H1 (cell line): Measurements from ENCODE around the gene PWP1. TPM values are rescaled to one million over a fixed set of nuclear protein-coding genes. Genes with fewer than 3 reads are reported as not detected.

ENCODE experiments used
- CTCF ChIA-PET: fragments of 300-600 bp; sonication (Branson Sonifier 250); formaldehyde crosslinking; loops from one replicate; lab custom pipeline; 2021; ENCODE audit not compliant: partially characterized antibody; lab: Charles Lee
- POLR2A ChIA-PET: fragments of 300-600 bp; sonication (Branson Sonifier 250); formaldehyde crosslinking; loops from one replicate; lab custom pipeline; 2021; ENCODE audit warnings: inconsistent platforms; ENCODE audit not compliant: partially characterized antibody; lab: Charles Lee
- DNase-seq, 2 experiments: peaks; one replicate each; pipeline versions ENCODE4 v3.0.0 to v3.0.0-alpha.2; 2010 to 2022; ENCODE audit warnings: low spot score in 2 of 2, low read depth in 1 of 2, mixed read lengths in 1 of 2
- FAIRE-seq: peaks from 2 replicates; lab custom pipeline; 2011; peaks lifted over from hg19 to GRCh38; lab: Jason Lieb, UNC
- H2AFZ ChIP-seq: 2 replicates; pipeline ENCODE4 v1.8.1; 2012; ENCODE audit warnings: low read length, inconsistent platforms
- H2AK5ac ChIP-seq: 2 replicates; pipeline ENCODE4 v1.6.1; 2013; ENCODE audit warnings: low read depth, low read length
- H2BK120ac ChIP-seq: replicated peaks from 2 replicates; pipeline ENCODE3; 2013; ENCODE audit warnings: low read depth, low read length, inconsistent platforms
- H2BK12ac ChIP-seq: 2 replicates; pipeline ENCODE4 v1.6.1; 2013; ENCODE audit warnings: low read depth, low read length
- H2BK15ac ChIP-seq: 2 replicates; pipeline ENCODE4 v1.6.1; 2013; ENCODE audit warnings: low read length
- H2BK20ac ChIP-seq: 2 replicates; pipeline ENCODE4 v1.6.1; 2013; ENCODE audit warnings: low read length
- H2BK5ac ChIP-seq: 2 replicates; pipeline ENCODE4 v1.6.1; 2013; ENCODE audit warnings: low read depth, low read length
- H3K14ac ChIP-seq: 2 replicates; pipeline ENCODE4 v1.6.1; 2013; ENCODE audit warnings: inconsistent platforms; ENCODE audit not compliant: insufficient read length
- H3K18ac ChIP-seq: 2 replicates; pipeline ENCODE4 v1.6.1; 2013; ENCODE audit warnings: low read length; ENCODE audit errors: extremely low read depth
- H3K23ac ChIP-seq: 2 replicates; pipeline ENCODE4 v1.6.1; 2013; ENCODE audit warnings: inconsistent platforms; ENCODE audit not compliant: insufficient read length
- H3K23me2 ChIP-seq: 2 replicates; pipeline ENCODE4 v1.6.1; 2013; ENCODE audit warnings: low read depth, low read length
- H3K27ac ChIP-seq: 2 replicates; pipeline ENCODE4 v1.6.1; 2011; ENCODE audit warnings: low read depth, low read length, inconsistent platforms
- H3K27me3 ChIP-seq, 4 experiments: replicated peaks in 1 of 4; 1 replicate in 1 of 4; 2 replicates in 3 of 4; pipeline versions ENCODE4 v1.6.1 to v1.8.1; 2011 to 2013; ENCODE audit warnings: low read length in 3 of 4, mild to moderate bottlenecking in 3 of 4, inconsistent platforms in 2 of 4, mixed read lengths in 2 of 4, moderate library complexity in 1 of 4; ENCODE audit not compliant: control insufficient read depth in 3 of 4, insufficient read depth in 3 of 4; ENCODE audit errors: extremely low read depth in 1 of 4
- H3K36me3 ChIP-seq, 4 experiments: 2 replicates each; pipeline versions ENCODE4 v1.6.1 to v1.8.1; 2011 to 2013; ENCODE audit warnings: mild to moderate bottlenecking in 4 of 4, low read length in 3 of 4, moderate library complexity in 2 of 4, control low read depth in 1 of 4, inconsistent platforms in 1 of 4; ENCODE audit not compliant: insufficient read depth in 4 of 4, control insufficient read depth in 2 of 4
- H3K4ac ChIP-seq: replicated peaks from 2 replicates; pipeline ENCODE3; 2013; ENCODE audit warnings: low read length, low read depth, mixed read lengths, inconsistent platforms; ENCODE audit not compliant: insufficient read length
- H3K4me1 ChIP-seq, 4 experiments: replicated peaks in 1 of 4; 1 replicate in 1 of 4; 2 replicates in 3 of 4; pipeline versions ENCODE4 v1.6.1 to v1.8.1; 2011 to 2013; ENCODE audit warnings: low read length in 3 of 4, inconsistent platforms in 2 of 4, mixed read lengths in 1 of 4; ENCODE audit not compliant: insufficient read depth in 4 of 4, control insufficient read depth in 3 of 4
- H3K4me2 ChIP-seq, 2 experiments: 2 replicates each; pipeline versions ENCODE4 v1.6.1 to v1.8.1; 2011 to 2013; ENCODE audit warnings: low read depth in 2 of 2, low read length in 2 of 2, control low read depth in 1 of 2, inconsistent platforms in 1 of 2, mild to moderate bottlenecking in 1 of 2; ENCODE audit not compliant: insufficient read depth in 1 of 2
- H3K4me3 ChIP-seq, 4 experiments: fragments of 200-600, 300-600 bp in 1 of 4; sonication (generic), shearing (Covaris generic), sonication (Bioruptor Twin) in 1 of 4; 2 replicates each; pipeline versions ENCODE4 v1.5.1 to v1.8.1; 2011 to 2016; ENCODE audit warnings: low read length in 4 of 4, low read depth in 3 of 4, control low read depth in 2 of 4, inconsistent platforms in 2 of 4, mild to moderate bottlenecking in 2 of 4, mixed read lengths in 1 of 4, moderate library complexity in 1 of 4; ENCODE audit not compliant: insufficient read depth in 2 of 4; ENCODE audit errors: extremely low read depth in 1 of 4
- H3K56ac ChIP-seq: replicated peaks from 2 replicates; pipeline ENCODE3; 2013; ENCODE audit warnings: low read depth, mild to moderate bottlenecking, mixed read lengths, low read length, inconsistent platforms; ENCODE audit not compliant: insufficient read length
- H3K79me1 ChIP-seq: 2 replicates; pipeline ENCODE4 v1.6.1; 2013; ENCODE audit warnings: low read depth, low read length, control low read depth
- H3K79me2 ChIP-seq, 2 experiments: 2 replicates each; pipeline versions ENCODE4 v1.6.1 to v1.8.1; 2012 to 2013; ENCODE audit warnings: low read length in 2 of 2, mild to moderate bottlenecking in 2 of 2, inconsistent platforms in 1 of 2; ENCODE audit not compliant: insufficient read depth in 2 of 2, control insufficient read depth in 1 of 2
- H3K9ac ChIP-seq, 4 experiments: replicated peaks in 1 of 4; 1 replicate in 1 of 4; 2 replicates in 3 of 4; pipeline versions ENCODE4 v1.6.1 to v1.8.1; 2011 to 2013; ENCODE audit warnings: low read depth in 3 of 4, low read length in 3 of 4, control low read depth in 2 of 4, mild to moderate bottlenecking in 2 of 4, moderate library complexity in 2 of 4, inconsistent platforms in 1 of 4; ENCODE audit errors: extremely low read depth in 1 of 4
- H3K9me3 ChIP-seq, 2 experiments: 2 replicates each; pipeline versions ENCODE4 v1.6.1 to v1.8.1; 2012 to 2013; ENCODE audit warnings: mild to moderate bottlenecking in 2 of 2, moderate library complexity in 2 of 2, control low read depth in 1 of 2, inconsistent platforms in 1 of 2, low read depth in 1 of 2, low read length in 1 of 2, mixed read lengths in 1 of 2; ENCODE audit not compliant: insufficient read depth in 2 of 2
- H4K20me1 ChIP-seq, 2 experiments: replicated peaks in 1 of 2; 2 replicates each; pipeline versions ENCODE3 to v1.8.1; 2011 to 2013; ENCODE audit warnings: inconsistent platforms in 2 of 2, low read length in 2 of 2, mild to moderate bottlenecking in 1 of 2; ENCODE audit not compliant: insufficient read depth in 2 of 2, control insufficient read depth in 1 of 2
- H4K5ac ChIP-seq: 2 replicates; pipeline ENCODE4 v1.6.1; 2013; ENCODE audit warnings: low read length, low read depth, mixed read lengths, inconsistent platforms; ENCODE audit not compliant: insufficient read length
- H4K8ac ChIP-seq: 2 replicates; pipeline ENCODE4 v1.8.0; 2013; ENCODE audit warnings: mild to moderate bottlenecking, moderate library complexity, low read length, inconsistent platforms; ENCODE audit not compliant: insufficient read depth; ENCODE audit errors: extremely low read depth
- H4K91ac ChIP-seq: replicated peaks from 2 replicates; pipeline ENCODE3; 2013; ENCODE audit warnings: low read length, mixed read lengths, inconsistent platforms; ENCODE audit not compliant: insufficient read length
- BRCA1 ChIP-seq: IDR thresholded peaks from 2 replicates; pipeline ENCODE4 v1.6.1; 2012; ENCODE audit warnings: low read depth, low read length, improper control_type of control experiment
- CHD1 ChIP-seq: IDR thresholded peaks from 2 replicates; pipeline ENCODE4 v1.6.1; 2012; ENCODE audit warnings: low read depth, low read length, improper control_type of control experiment
- CREB1 ChIP-seq: IDR thresholded peaks from 2 replicates; pipeline ENCODE4 v1.6.1; 2012; ENCODE audit warnings: inconsistent platforms
- EGR1 ChIP-seq: IDR thresholded peaks from 2 replicates; pipeline ENCODE4 v1.6.1; 2011; ENCODE audit warnings: low read depth, low read length, borderline replicate concordance
- NRF1 ChIP-seq: IDR thresholded peaks from 2 replicates; pipeline ENCODE4 v1.6.1; 2011; ENCODE audit warnings: mild to moderate bottlenecking, low read depth, low read length, improper control_type of control experiment
- POU5F1 ChIP-seq: IDR thresholded peaks from 2 replicates; pipeline ENCODE4 v1.6.1; 2011; ENCODE audit warnings: low read depth, mild to moderate bottlenecking, low read length, moderate library complexity
- RNF2 ChIP-seq: fragments of 200-900, 300-1000 bp; sonication (generic); IDR thresholded peaks from 2 replicates; pipeline ENCODE4 v1.7.1; 2016; ENCODE audit warnings: borderline replicate concordance, low read depth, mild to moderate bottlenecking, antibody characterized with exemption, low read length; ENCODE audit not compliant: poor library complexity, severe bottlenecking; ENCODE audit errors: missing control alignments
- SAP30 ChIP-seq: fragments of 300-600 bp; sonication (generic); IDR thresholded peaks from 2 replicates; pipeline ENCODE4 v1.7.1; 2012; ENCODE audit warnings: low read length, moderate library complexity, mild to moderate bottlenecking, inconsistent platforms; ENCODE audit not compliant: insufficient read depth, insufficient replicate concordance
- TEAD4 ChIP-seq: IDR thresholded peaks from 2 replicates; pipeline ENCODE4 v1.6.1; 2012; ENCODE audit warnings: low read depth, low read length, inconsistent platforms, mixed read lengths
- WGBS, 2 experiments: shearing (Covaris generic) in 1 of 2; methylation state at CpG; one replicate each; pipeline versions ENCODE4 v1.1.6 to v1.1.7; 2013 to 2015; ENCODE audit warnings: low lambda C conversion rate in 2 of 2, mixed read lengths in 2 of 2, inconsistent platforms in 1 of 2, low coverage in 1 of 2, missing lambda C conversion rate in 1 of 2; ENCODE audit not compliant: insufficient replicate concordance in 2 of 2, insufficient coverage in 1 of 2, insufficient read length in 1 of 2; ENCODE audit errors: extremely low coverage in 1 of 2, missing lambda C conversion rate in 1 of 2; 5-methylcytosine and 5-hydroxymethylcytosine counted together
- polyA plus RNA-seq, 7 experiments: library from polyadenylated mRNA; depleted of rRNA in 3 of 7; stranded (reverse) in 5 of 7; unstranded in 2 of 7; fragments of >200 nt in 5 of 7; fragments of 200-250 nt in 2 of 7; gene quantifications; 1 replicate in 5 of 7; 2 replicates in 1 of 7; 4 replicates in 1 of 7; pipeline versions ENCODE4 v1.2.1 to v1.2.3, GENCODE V29; 2011 to 2013; ENCODE audit warnings: missing spikeins in 2 of 7, mixed read lengths in 2 of 7
- total RNA-seq: library from RNA; stranded (reverse); fragmentation: NEBNext Ultra II Directional; extraction: Animal tissue kit (Norgen Biotek cat#: 25700); gene quantifications from 2 replicates; pipeline ENCODE4 v1.2.1, GENCODE V29; 2021

PWP1 gene
- total and polyA plus RNA-seq, 2 of the 8 experiments (the other 6 are each of a cell fraction or from before 2014, with no cell fraction given): 57.8 to 78.5 TPM

DNA sequence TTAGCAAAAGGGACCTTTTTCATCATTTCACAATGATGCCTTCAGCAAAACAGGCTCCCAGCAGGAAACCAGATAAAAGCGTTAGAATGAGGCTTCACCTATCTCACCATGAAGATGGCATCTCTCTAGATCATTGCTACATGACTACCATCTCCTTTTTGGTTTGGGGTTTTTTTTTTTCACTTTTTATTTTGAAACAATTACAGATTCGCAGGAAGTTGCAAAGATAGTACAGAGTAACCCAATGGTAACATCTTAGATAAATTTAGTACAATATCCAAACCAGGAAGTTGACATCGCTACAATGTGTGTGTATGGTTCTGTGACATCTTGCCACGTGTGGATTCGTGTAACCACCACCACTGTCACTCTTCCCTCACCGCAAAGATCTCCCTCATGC, 22.3 kb upstream of the PWP1 start:
- Histone ChIP-seq H2BK5ac (no peak overlapping the region), H3K9ac (no peak overlapping the region; a peak in 1 of 7 replicates), H3K27me3 (no peaks in the 10 kb centered on the region), H3K27ac (no peak overlapping the region), H3K79me2 (no peaks in the 10 kb centered on the region), H4K8ac (no peak overlapping the region), H2BK15ac (no peak overlapping the region), H2BK12ac (no peak overlapping the region), H4K91ac (no peak overlapping the region), H3K14ac (no peak overlapping the region), H3K9me3 (no peaks in the 10 kb centered on the region), H3K4ac (no peak overlapping the region), H3K4me1 (peaks cover 0 to 18% (median 6%) of the 10 kb centered on the region in 4 experiments; a peak in 5 of 7 replicates), H3K4me2 (no peak overlapping the region), H3K56ac (no peak overlapping the region), H3K4me3 (no peak overlapping the region), H2AK5ac (no peak overlapping the region), H3K23ac (no peak overlapping the region), H2BK120ac (no peak overlapping the region), H4K20me1 (no peaks in the 10 kb centered on the region), H2BK20ac (no peak overlapping the region), H3K36me3 (no peaks in the 10 kb centered on the region), H4K5ac (no peak overlapping the region), H3K79me1 (no peaks in the 10 kb centered on the region), H3K18ac (no peak overlapping the region), H3K23me2 (no peaks in the 10 kb centered on the region), H2AFZ (no peak overlapping the region)
- FAIRE-seq: no peak
- ChIA-PET POLR2A (no interaction called here), CTCF (no interaction called here)
- DNase-seq: no peak
- TF ChIP-seq NRF1 (no peak), EGR1 (no peak), CREB1 (no peak), CHD1 (no peak), POU5F1 (no peak), SAP30 (no peak), RNF2 (no peak), BRCA1 (no peak), TEAD4 (no peak)
- 84% methylated on average over 6 of the region's 6 CpGs; no CpG with 5 or more reads in 1 of the 2 experiments for WGBS, 2 experiments
